KMS-11 (cell line): ENCODE results near the gene COMMD9.
A peak's percentile ranks its signal among the peaks of the same experiment; 100 is the strongest.

Source experiments
- H2AFZ ChIP-seq: fragments of 200-600 bp; sonication (generic); 2 replicates; pipeline ENCODE4 v1.6.1; 2016; ENCODE audit warnings: antibody characterized with exemption, mixed run types, low read depth
- H3K27ac ChIP-seq: fragments of 200-600 bp; sonication (generic); 2 replicates; pipeline ENCODE4 v1.6.1; 2016; ENCODE audit warnings: mild to moderate bottlenecking, mixed run types
- H3K27me3 ChIP-seq: fragments of 200-600 bp; sonication (generic); 2 replicates; pipeline ENCODE4 v1.6.1; 2017; ENCODE audit warnings: mild to moderate bottlenecking, low read depth, mixed run types, moderate library complexity; ENCODE audit not compliant: insufficient read depth
- H3K36me3 ChIP-seq: fragments of 200-600 bp; sonication (generic); 2 replicates; pipeline ENCODE4 v1.6.1; 2017; ENCODE audit warnings: mild to moderate bottlenecking, mixed run types; ENCODE audit not compliant: insufficient read depth
- H3K4me1 ChIP-seq: fragments of 200-600 bp; sonication (generic); 2 replicates; pipeline ENCODE4 v1.6.1; 2016; ENCODE audit warnings: mild to moderate bottlenecking, low read depth, mixed run types; ENCODE audit not compliant: poor library complexity, severe bottlenecking
- H3K4me2 ChIP-seq: fragments of 200-600 bp; sonication (generic); 2 replicates; pipeline ENCODE4 v1.7.0; 2016; ENCODE audit warnings: mild to moderate bottlenecking, mixed run types
- H3K4me3 ChIP-seq: fragments of 200-600 bp; sonication (generic); IDR thresholded peaks from 2 replicates; pipeline ENCODE4 v1.6.1; 2017; ENCODE audit warnings: low read depth, low read length, mixed read lengths; ENCODE audit not compliant: insufficient read depth
- H3K79me2 ChIP-seq: fragments of 200-600 bp; sonication (generic); 2 replicates; pipeline ENCODE4 v1.6.1; 2016; ENCODE audit warnings: low read depth, mixed run types; ENCODE audit not compliant: insufficient read depth
- H3K9ac ChIP-seq: fragments of 200-600 bp; sonication (generic); 2 replicates; pipeline ENCODE4 v1.6.1; 2016; ENCODE audit warnings: mild to moderate bottlenecking, mixed run types
- H4K20me1 ChIP-seq: fragments of 200-600 bp; sonication (generic); 2 replicates; pipeline ENCODE4 v1.6.1; 2016; ENCODE audit warnings: mild to moderate bottlenecking, mixed run types; ENCODE audit not compliant: insufficient read depth
- CTCF ChIP-seq: fragments of 200-600 bp; sonication (generic); conservative IDR thresholded peaks from 2 replicates; pipeline ENCODE4 v1.6.1; 2017; ENCODE audit warnings: low read depth, mild to moderate bottlenecking, antibody characterized with exemption, low read length, moderate library complexity, mixed read lengths

COMMD9 gene

DNA sequence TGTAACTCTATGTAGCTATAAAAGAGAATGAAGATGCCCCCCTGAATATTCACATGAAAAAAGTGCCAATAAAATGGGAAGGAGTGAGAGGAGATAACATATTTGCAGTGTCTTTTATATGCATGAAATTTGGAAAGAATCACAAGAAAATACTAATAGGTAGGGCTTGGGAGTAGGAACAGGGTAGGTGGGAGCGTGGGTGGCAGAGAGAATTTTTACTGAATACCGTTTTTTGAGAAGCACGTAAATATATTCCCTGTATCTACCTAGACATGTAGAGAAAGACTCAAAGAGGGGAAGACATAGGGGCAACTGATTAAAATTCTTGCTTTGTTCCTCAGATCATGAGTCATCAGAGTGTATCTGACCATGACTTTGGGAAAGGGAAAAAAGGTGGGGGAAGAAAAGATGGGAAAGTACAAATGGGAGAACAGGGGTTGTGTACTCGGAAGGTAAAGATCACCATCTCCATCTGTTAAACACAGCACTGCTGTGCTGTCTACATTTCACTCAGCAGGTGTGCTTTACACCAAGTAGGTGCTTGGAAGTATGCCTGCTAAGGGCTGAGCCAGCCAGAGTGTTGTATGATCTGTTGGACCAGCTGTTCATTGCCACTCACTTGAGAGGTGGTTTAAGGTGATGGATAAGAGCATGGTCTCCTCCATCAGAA lies 22.8 kb upstream of the COMMD9 start:
- Histone ChIP-seq H4K20me1 (no peaks in the 10 kb centered on the region), H3K4me1 (no peaks in the 10 kb centered on the region), H3K4me2 (no peak overlapping the region), H3K27me3 (no peaks in the 10 kb centered on the region), H3K9ac (no peak overlapping the region), H2AFZ (no peak overlapping the region), H3K4me3 (no peak overlapping the region), H3K79me2 (no peaks in the 10 kb centered on the region), H3K36me3 (no peaks in the 10 kb centered on the region), H3K27ac (no peak overlapping the region)
- no peak for TF ChIP-seq CTCF

DNA sequence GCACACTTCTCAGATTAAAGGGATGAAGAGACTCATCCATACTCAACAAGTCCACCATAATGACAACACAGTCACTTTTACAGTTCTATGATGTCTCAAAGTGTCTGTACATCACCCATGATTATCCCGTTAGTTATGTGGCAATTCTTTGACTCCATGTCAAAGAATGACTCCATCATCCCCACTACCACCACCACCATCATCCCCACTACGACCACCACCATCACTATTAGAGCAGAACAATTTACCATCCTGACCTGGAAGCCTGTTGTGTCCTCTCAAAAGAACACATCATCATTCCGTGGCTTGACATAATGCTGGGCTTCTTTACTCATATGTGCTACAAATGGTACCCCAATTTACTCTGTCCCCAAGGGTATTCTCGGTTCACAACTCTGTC lies 20.6 kb upstream of the COMMD9 start:
- no peaks in the 10 kb centered on the region for H3K4me1 ChIP-seq
- H4K20me1 ChIP-seq, result no peaks in the 10 kb centered on the region
- no peak overlapping the region for H3K27ac ChIP-seq
- no peak overlapping the region for H3K4me2 ChIP-seq
- H3K4me3 ChIP-seq, result no peak overlapping the region
- no peak overlapping the region for H3K9ac ChIP-seq
- H2AFZ ChIP-seq, result no peak overlapping the region
- H3K36me3 ChIP-seq, result no peaks in the 10 kb centered on the region
- H3K79me2 ChIP-seq, result no peaks in the 10 kb centered on the region
- H3K27me3 ChIP-seq, result no peaks in the 10 kb centered on the region
- no peak for TF ChIP-seq CTCF

- no peak overlapping the region for H3K27ac ChIP-seq
- H3K79me2 ChIP-seq, result no peaks in the 10 kb centered on the region
- H3K27me3 ChIP-seq, result no peaks in the 10 kb centered on the region
- no peak overlapping the region for H3K4me3 ChIP-seq
- no peak overlapping the region for H3K4me2 ChIP-seq
- H2AFZ ChIP-seq, result no peak overlapping the region
- H3K4me1 ChIP-seq, result no peaks in the 10 kb centered on the region
- TF ChIP-seq CTCF, result no peak
- H4K20me1 ChIP-seq, result no peaks in the 10 kb centered on the region
- no peak overlapping the region for H3K9ac ChIP-seq
- no peaks in the 10 kb centered on the region for H3K36me3 ChIP-seq
These were observed 19.4 kb upstream of the COMMD9 start for GRCh38 chr11:36308577-36308976.

DNA sequence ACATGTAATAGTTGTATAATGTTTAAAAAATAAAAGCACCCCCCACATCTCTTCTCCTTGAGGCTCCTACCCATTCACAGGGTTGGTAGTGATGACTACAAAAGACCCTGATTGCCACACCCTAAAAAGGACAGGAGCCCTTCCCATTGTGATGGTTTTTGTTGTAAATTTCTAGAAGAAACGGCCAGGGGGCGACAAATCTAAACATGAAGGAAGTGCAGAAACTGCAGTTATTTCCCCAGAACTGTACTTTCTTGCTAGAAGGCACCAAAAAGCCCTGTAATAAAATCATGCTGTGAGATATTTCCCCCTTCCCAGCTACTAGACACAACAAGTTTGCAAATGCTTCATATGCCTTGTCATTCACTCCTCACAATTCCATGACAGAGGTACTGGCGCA lies 17.7 kb upstream of the COMMD9 start:
- no peak overlapping the region for H3K27ac ChIP-seq
- TF ChIP-seq CTCF, result peak; percentile 63
- H3K27me3 ChIP-seq, result no peaks in the 10 kb centered on the region
- no peak overlapping the region for H2AFZ ChIP-seq
- H3K4me1 ChIP-seq, result no peaks in the 10 kb centered on the region
- H3K4me3 ChIP-seq, result no peak overlapping the region
- H3K79me2 ChIP-seq, result no peaks in the 10 kb centered on the region
- H3K4me2 ChIP-seq, result no peak overlapping the region
- H4K20me1 ChIP-seq, result no peaks in the 10 kb centered on the region
- no peak overlapping the region for H3K9ac ChIP-seq
- no peaks in the 10 kb centered on the region for H3K36me3 ChIP-seq
